HG02852 (cell line): ENCODE data around the gene CUL2.
"Not testable (repeated sequence)": the region's sequence is repeated elsewhere in the genome, so short reads cannot be mapped to it uniquely, and the experiment has no call there.

Experiments
- ATAC-seq: cut with Tn5 transposase; IDR thresholded peaks from one replicate; pipeline ENCODE4 v1.9.1; 2021; ENCODE audit warnings: mild to moderate bottlenecking, moderate library complexity; ENCODE audit not compliant: unreplicated experiment

CUL2 gene

GRCh38 chr10:35020481-35020880 lies 69.7 kb downstream of the CUL2 start:
- ATAC-seq: no peak

GRCh38 chr10:35019041-35020024 lies 70.8 kb downstream of the CUL2 start:
- ATAC-seq: no peak

GRCh38 chr10:35017608-35018007 lies 72.5 kb downstream of the CUL2 start:
- ATAC-seq: no peak

GRCh38 chr10:35015843-35016408 lies 74.2 kb downstream of the CUL2 start:
- ATAC-seq: no peak

GRCh38 chr10:35012781-35013180 lies 77.4 kb downstream of the CUL2 start:
- ATAC-seq: no peak

GRCh38 chr10:35011771-35012191 lies 78.4 kb downstream of the CUL2 start:
- no peak for ATAC-seq

- no peak for ATAC-seq
These were observed 82.3 kb downstream of the CUL2 start for GRCh38 chr10:35007858-35008301.

GRCh38 chr10:35006836-35007235 lies 83.3 kb downstream of the CUL2 start:
- ATAC-seq: no peak

- ATAC-seq: no peak
These were observed 84.3 kb downstream of the CUL2 start for GRCh38 chr10:35005868-35006267.

GRCh38 chr10:35004651-35005050 lies 85.5 kb downstream of the CUL2 start:
- no peak for ATAC-seq

- ATAC-seq: no peak
These were observed 86.2 kb downstream of the CUL2 start for GRCh38 chr10:35003906-35004305.

- no peak for ATAC-seq
These were observed 89.2 kb downstream of the CUL2 start for GRCh38 chr10:35000936-35001335.

- ATAC-seq: no peak
These were observed 90.6 kb downstream of the CUL2 start for GRCh38 chr10:34999532-34999931.

GRCh38 chr10:34998940-34999339 lies 91.2 kb downstream of the CUL2 start:
- no peak for ATAC-seq

- no peak for ATAC-seq
These were observed 93.3 kb downstream of the CUL2 start for GRCh38 chr10:34996843-34997242.

- no peak for ATAC-seq
These were observed 94.2 kb downstream of the CUL2 start for GRCh38 chr10:34995925-34996324.

GRCh38 chr10:34994565-34995142 lies 95.5 kb downstream of the CUL2 start:
- ATAC-seq: peak; percentile 89

GRCh38 chr10:34993782-34994181 lies 96.4 kb downstream of the CUL2 start:
- no peak for ATAC-seq

- not testable (repeated sequence) for ATAC-seq
These were observed 99.0 kb downstream of the CUL2 start for GRCh38 chr10:34991117-34991516.

GRCh38 chr10:34988397-34989067 lies 101.6 kb downstream of the CUL2 start:
- no peak for ATAC-seq

GRCh38 chr10:34985823-34986222 lies 104.3 kb downstream of the CUL2 start:
- ATAC-seq: no peak
